Measurements from ENCODE around the gene MRPL38.

The MRPL38 gene

DNA sequence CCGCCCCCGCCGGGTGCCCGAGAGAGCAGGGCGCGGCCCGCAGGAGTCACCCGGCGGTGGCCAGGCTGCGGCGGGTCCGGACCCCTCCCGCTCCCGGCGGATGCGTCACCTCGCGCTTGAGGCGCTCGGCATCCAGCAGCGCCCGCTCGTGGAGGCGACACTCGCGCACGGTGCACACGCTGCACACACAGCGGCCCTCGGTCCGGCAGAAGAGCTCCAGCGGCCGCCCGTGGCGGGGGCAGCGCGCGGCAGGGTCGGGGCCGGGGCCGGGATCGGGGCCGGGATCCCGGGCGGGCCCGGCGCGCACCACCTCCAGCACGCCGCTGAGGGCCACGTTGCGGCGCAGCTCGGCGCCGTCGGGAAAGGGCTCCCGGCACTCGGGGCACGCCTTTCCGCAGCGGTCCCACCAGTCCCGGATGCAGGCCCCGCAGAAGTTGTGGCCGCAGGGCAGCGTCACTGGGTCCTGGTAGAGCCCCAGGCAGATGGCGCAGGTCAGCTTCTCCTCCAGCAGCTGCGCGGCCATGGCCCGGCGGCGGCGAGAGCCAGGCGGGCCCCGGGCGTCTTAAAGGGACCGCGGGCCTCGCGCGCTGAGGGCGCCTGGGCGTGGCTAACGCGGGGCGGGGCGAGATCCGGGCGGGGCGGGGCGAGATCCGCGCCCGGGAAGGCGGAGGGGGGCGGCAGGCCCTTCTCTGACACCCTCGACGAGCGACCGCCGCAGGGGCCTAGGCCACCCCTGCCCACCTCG is 8.1 kb downstream of the MRPL38 start, which contains the start of gene TRIM65:
Gene TRIM65, minus strand, starts transcription at position 537 of the 745 bp plus-strand sequence. Its CDS starts 14 bp downstream, at position 523.
- peak within 1 kb of the TSS; percentile 88 for H3K9ac ChIP-seq (ENCODE audit: insufficient read length)
- H3K27ac ChIP-seq = peak within 1 kb of the TSS; percentile 68
- H3K4me3 ChIP-seq = peak within 1 kb of the TSS; percentile 91
- no peak for DNase-seq (ENCODE audit: low read depth, low spot score)
- no peaks in the 10 kb centered on the region for H3K9me3 ChIP-seq (ENCODE audit: low read depth, low read length)
- peaks cover 23% of the 10 kb centered on the region; the same call in 1 of the 2 replicates for H3K36me3 ChIP-seq (ENCODE audit: insufficient read depth, low read length)
- TF ChIP-seq POLR2AphosphoS5 (IDR thresholded peaks at IDR 0.05; ENCODE audit: borderline replicate concordance, low read depth, low read length) (peak; percentile 90), EZH2 (IDR thresholded peaks at IDR 0.05) (no peak)

DNA sequence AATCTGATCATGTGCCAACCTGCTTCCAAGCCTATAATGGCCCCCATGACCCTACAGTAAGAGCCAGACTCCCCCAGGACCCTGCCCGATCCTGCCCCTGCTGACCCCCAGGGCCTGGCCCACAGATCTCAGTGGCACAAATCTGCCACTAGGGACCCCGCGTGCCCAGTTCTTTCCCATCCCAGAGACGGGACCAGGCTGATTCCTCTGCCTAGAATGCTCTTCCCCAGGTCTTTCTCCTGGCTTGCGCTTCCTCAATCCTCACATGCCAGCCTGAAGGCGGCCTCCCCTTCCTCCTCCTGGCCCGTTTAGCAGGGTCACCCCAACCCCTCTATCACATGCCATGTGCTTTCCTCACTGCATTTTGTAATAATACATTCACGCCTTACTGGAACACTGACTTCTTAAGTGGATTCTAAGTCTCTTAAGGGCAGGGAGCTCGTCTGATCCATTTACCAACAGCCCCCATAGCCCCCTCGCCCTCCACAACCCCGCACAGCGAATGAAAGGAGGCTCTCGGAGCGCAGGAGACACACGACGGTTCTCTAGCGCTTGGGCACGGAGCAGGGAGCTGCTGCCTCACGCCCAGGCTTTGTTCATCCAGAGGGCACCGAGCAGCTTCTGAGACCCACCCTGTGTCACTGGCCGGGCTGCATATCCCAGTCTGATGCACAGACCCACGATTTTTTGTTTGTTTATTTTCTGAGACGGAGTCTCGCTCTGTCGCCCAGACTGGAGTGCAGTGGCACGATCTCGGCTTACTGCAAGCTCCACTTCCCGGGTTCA is 9.1 kb downstream of the MRPL38 start:
- H3K9ac ChIP-seq (ENCODE audit: insufficient read length) = peak overlapping the region; percentile 88
- TF ChIP-seq EZH2 (IDR thresholded peaks at IDR 0.05) (no peak), POLR2AphosphoS5 (IDR thresholded peaks at IDR 0.05; ENCODE audit: borderline replicate concordance, low read depth, low read length) (no peak; the same call in 1 of the 2 replicates), FOXP2 (optimal IDR thresholded peaks at IDR 0.05; ENCODE audit: control extremely low read depth, extremely low read length, insufficient read depth) (no peak)
- no peak for DNase-seq (ENCODE audit: low read depth, low spot score)
- H3K36me3 ChIP-seq (ENCODE audit: insufficient read depth, low read length) = peaks cover 13% of the 10 kb centered on the region; the same call in 1 of the 2 replicates
- no peak overlapping the region for H3K27ac ChIP-seq
- no peaks in the 10 kb centered on the region for H3K9me3 ChIP-seq (ENCODE audit: low read depth, low read length)
- H3K4me3 ChIP-seq = peak overlapping the region; percentile 91

DNA sequence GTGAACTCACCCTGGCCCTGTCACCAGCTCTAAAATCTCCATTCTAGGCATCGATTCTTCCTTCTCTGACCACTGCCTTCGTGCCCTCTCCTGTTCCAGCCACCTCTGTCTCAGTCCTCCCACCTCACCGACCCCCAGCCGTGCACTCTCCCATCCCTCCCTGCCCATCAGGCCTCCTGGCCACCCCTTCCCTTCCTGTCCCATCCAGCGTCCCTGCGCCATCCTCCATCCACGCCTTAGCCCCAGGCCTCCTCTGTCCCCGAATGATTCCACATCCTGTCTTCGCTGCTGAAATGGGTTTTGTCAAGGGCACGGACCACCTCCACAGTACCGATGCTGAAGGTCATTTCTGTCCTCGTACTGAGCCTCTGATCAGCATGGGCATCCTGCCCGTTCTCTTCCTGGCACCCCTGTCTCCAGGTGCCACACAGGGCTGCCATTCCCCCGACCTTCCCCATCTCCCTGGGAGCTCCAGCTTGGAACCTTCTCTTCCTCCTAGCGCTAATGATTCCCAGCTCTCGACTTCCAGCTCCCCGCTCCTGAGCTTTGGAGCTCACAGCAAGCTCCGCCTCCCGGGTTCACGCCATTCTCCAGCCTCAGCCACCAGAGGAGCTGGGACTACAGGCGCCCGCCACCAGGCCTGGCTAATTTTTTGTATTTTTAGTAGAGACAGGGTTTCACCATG is 10.5 kb downstream of the MRPL38 start:
- Histone ChIP-seq H3K36me3 (ENCODE audit: insufficient read depth, low read length) (peaks cover 3% of the 10 kb centered on the region; the same call in 1 of the 2 replicates), H3K4me3 (no peak overlapping the region), H3K9me3 (ENCODE audit: low read depth, low read length) (no peaks in the 10 kb centered on the region), H3K9ac (ENCODE audit: insufficient read length) (no peak overlapping the region), H3K27ac (no peak overlapping the region; the same call in 1 of the 2 replicates)
- no peak for TF ChIP-seq EZH2 (IDR thresholded peaks at IDR 0.05)
- no peak for TF ChIP-seq FOXP2 (optimal IDR thresholded peaks at IDR 0.05; ENCODE audit: control extremely low read depth, extremely low read length, insufficient read depth)
- TF ChIP-seq POLR2AphosphoS5 (IDR thresholded peaks at IDR 0.05; ENCODE audit: borderline replicate concordance, low read depth, low read length) = no peak
- DNase-seq (ENCODE audit: low read depth, low spot score) = no peak

DNA sequence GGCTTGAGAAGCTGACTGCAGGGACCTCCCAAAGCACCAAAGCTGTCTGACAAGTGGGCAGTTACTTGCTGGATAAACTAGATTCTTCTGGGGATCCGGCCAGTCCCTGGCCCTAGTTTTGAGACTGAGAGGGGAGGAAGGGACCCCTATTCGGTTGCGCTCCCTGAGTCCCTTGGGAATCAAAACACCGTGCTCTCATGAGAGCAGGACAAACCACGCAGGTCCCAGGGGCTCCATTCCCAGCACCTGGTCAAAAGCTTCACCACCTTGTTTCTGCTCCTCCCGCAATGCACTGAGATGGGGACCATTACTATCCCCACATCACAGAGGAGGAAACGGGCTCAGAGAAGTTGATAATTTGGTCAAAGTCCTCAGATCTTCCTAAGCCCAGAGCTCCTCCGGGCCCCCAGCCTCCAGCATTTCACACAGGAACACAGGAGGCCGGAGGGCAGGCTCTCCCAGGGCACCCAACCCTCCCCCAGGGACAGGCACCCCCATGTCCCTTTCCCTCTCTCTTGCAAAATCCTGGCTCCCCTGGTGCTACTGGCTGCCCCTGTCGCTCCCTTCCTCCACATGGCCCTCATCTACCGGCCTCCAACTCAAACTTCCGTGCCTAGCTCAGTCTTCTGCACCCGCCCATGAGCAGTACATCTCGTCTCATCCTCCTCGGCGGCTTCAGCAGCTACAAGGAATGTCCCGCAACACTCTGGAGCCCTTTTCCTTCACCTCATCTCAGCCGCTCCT is 11.2 kb downstream of the MRPL38 start:
- no peak overlapping the region for H3K9ac ChIP-seq (ENCODE audit: insufficient read length)
- H3K9me3 ChIP-seq (ENCODE audit: low read depth, low read length) = no peaks in the 10 kb centered on the region
- no peak for TF ChIP-seq FOXP2 (optimal IDR thresholded peaks at IDR 0.05; ENCODE audit: control extremely low read depth, extremely low read length, insufficient read depth)
- no peak; the same call in 1 of the 2 replicates for TF ChIP-seq POLR2AphosphoS5 (IDR thresholded peaks at IDR 0.05; ENCODE audit: borderline replicate concordance, low read depth, low read length)
- no peak for TF ChIP-seq EZH2 (IDR thresholded peaks at IDR 0.05)
- H3K4me3 ChIP-seq = no peak overlapping the region
- no peaks in the 10 kb centered on the region; the same call in 1 of the 2 replicates for H3K36me3 ChIP-seq (ENCODE audit: insufficient read depth, low read length)
- no peak for DNase-seq (ENCODE audit: low read depth, low spot score)
- no peak overlapping the region; the same call in 1 of the 2 replicates for H3K27ac ChIP-seq

DNA sequence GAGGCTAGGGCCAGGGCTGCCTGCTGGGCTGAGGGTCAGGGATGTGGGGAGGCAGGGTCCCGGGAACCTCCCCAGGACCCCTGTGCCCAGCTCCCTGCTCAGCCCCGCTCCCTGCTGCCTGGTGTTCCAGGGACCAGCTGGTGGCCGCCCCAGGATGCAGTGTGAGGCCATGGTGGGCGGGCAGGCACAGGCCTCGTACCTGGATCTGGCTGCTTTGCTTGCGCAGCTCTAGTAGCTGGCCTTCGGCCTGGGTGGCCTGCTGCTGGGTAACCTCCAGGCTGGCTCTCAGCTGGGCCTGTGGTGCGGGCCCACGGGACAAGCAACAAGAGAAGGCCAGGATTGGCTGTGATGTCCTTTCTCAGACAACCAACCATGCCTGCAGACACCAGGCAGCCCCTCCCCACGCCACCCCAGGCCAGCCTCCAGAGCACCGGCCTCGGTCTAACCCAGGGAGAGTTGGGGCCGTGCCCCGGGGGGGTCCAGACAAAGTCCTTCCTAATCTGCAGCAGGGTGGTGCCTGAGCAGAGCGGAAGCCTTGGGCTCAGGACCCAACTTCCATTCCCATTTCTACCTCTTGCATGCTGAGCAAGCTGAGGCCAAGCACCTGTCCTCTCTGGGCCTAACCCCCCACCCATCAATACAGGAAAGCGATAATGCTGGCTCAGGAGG is 12.0 kb downstream of the MRPL38 start:
- no peaks in the 10 kb centered on the region for H3K9me3 ChIP-seq (ENCODE audit: low read depth, low read length)

DNA sequence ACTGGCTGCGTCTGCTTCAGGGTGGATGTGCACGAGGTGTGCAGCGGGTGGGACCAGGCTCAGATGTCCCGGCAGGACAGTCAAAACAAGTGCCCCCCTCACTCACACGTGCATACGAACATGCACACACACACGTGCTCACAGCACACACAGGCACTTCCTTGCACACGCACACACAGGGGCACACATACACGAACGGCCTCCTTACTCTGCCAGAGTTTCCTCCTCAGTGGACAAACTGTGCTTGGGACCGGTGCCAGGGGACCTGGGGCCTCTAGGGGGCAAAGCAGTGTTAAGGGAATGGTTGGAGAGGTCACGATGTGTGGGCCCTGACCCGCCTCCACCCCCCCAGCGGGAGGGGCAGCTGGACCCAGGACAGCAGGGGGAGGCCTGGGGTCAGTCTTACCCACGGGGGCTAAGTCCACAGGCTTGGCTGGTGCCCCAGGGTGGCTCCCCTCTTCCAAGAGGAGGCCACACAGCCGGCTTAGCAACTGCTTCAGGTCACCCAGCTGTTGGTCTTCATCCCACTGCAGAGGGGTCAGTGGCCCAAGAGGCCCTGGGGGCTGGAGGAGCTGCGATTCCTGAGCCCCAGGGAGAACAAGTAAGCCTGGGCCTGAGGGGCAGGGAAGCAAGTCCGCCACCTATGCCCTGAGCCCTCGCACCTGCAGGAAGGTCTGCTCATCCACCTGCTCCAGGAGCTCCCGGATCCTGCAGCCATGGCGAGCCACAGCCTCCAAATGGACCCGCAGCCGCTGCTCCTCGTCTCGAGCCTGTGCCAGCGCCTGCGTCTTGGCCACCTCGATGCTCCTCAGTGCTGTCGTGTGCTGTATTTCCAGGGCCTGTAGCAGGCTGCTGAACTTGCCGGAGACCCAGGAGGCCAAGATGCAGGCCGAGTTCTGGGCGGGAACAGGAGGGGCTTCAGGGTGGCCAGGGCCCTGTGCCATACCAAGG is 12.8 kb downstream of the MRPL38 start:
- H3K9ac ChIP-seq (ENCODE audit: insufficient read length) = no peak overlapping the region

More for the DNA sequence above, 12.0 kb downstream of the MRPL38 start:
- H3K9ac ChIP-seq (ENCODE audit: insufficient read length) = no peak overlapping the region
- H3K27ac ChIP-seq = no peak overlapping the region
- no peak for TF ChIP-seq POLR2AphosphoS5 (IDR thresholded peaks at IDR 0.05; ENCODE audit: borderline replicate concordance, low read depth, low read length)
- TF ChIP-seq EZH2 (IDR thresholded peaks at IDR 0.05) = no peak
- no peak for TF ChIP-seq FOXP2 (optimal IDR thresholded peaks at IDR 0.05; ENCODE audit: control extremely low read depth, extremely low read length, insufficient read depth)
- no peak for DNase-seq (ENCODE audit: low read depth, low spot score)
- H3K36me3 ChIP-seq (ENCODE audit: insufficient read depth, low read length) = no peaks in the 10 kb centered on the region; the same call in 1 of the 2 replicates
- H3K4me3 ChIP-seq = no peak overlapping the region

More for the DNA sequence above, 12.8 kb downstream of the MRPL38 start:
- no peaks in the 10 kb centered on the region for H3K9me3 ChIP-seq (ENCODE audit: low read depth, low read length)
- DNase-seq (ENCODE audit: low read depth, low spot score) = no peak
- TF ChIP-seq POLR2AphosphoS5 (IDR thresholded peaks at IDR 0.05; ENCODE audit: borderline replicate concordance, low read depth, low read length) = no peak; the same call in 1 of the 2 replicates
- no peak for TF ChIP-seq FOXP2 (optimal IDR thresholded peaks at IDR 0.05; ENCODE audit: control extremely low read depth, extremely low read length, insufficient read depth)
- no peak for TF ChIP-seq EZH2 (IDR thresholded peaks at IDR 0.05)
- H3K27ac ChIP-seq = no peak overlapping the region
- H3K36me3 ChIP-seq (ENCODE audit: insufficient read depth, low read length) = no peaks in the 10 kb centered on the region; the same call in 1 of the 2 replicates
- no peak overlapping the region for H3K4me3 ChIP-seq
